GM18873 (cell line): ENCODE measurements around the gene COX4I1.

Experiments
- ATAC-seq: cut with Tn5 transposase; IDR thresholded peaks from one replicate; pipeline ENCODE4 v1.9.1; 2021; ENCODE audit warnings: mild to moderate bottlenecking, moderate library complexity, moderate number of reproducible peaks; ENCODE audit not compliant: unreplicated experiment, low FRiP score

COX4I1 gene

GRCh38 chr16:85838381-85838780 lies 38.9 kb downstream of the COX4I1 start:
- no peak for ATAC-seq

- no peak for ATAC-seq
Measured at GRCh38 chr16:85838876-85839585, 39.5 kb downstream of the COX4I1 start.

GRCh38 chr16:85839681-85840240 lies 40.3 kb downstream of the COX4I1 start:
- no peak for ATAC-seq

- ATAC-seq: no peak
Measured at GRCh38 chr16:85840395-85840794, 40.9 kb downstream of the COX4I1 start.

- ATAC-seq: no peak
Measured at GRCh38 chr16:85840801-85841200, 41.3 kb downstream of the COX4I1 start.

- no peak for ATAC-seq
Measured at GRCh38 chr16:85842435-85842834, 42.9 kb downstream of the COX4I1 start.

GRCh38 chr16:85842848-85843247 lies 43.4 kb downstream of the COX4I1 start:
- ATAC-seq: no peak

- no peak for ATAC-seq
Measured at GRCh38 chr16:85843471-85844168, 44.1 kb downstream of the COX4I1 start.

GRCh38 chr16:85844169-85844481 lies 44.6 kb downstream of the COX4I1 start:
- ATAC-seq: no peak

- ATAC-seq: no peak
Measured at GRCh38 chr16:85844786-85845185, 45.3 kb downstream of the COX4I1 start.

- ATAC-seq: no peak
Measured at GRCh38 chr16:85845266-85845665, 45.8 kb downstream of the COX4I1 start.

- ATAC-seq: no peak
Measured at GRCh38 chr16:85846461-85846860, 47.0 kb downstream of the COX4I1 start.

- no peak for ATAC-seq
Measured at GRCh38 chr16:85847036-85847435, 47.5 kb downstream of the COX4I1 start.

GRCh38 chr16:85847681-85848601 lies 48.4 kb downstream of the COX4I1 start:
- no peak for ATAC-seq

- no peak for ATAC-seq
Measured at GRCh38 chr16:85848986-85849385, 49.5 kb downstream of the COX4I1 start.

GRCh38 chr16:85849388-85849787 lies 49.9 kb downstream of the COX4I1 start:
- no peak for ATAC-seq

GRCh38 chr16:85850344-85850880 lies 50.9 kb downstream of the COX4I1 start:
- ATAC-seq: no peak

GRCh38 chr16:85851034-85851785 lies 51.7 kb downstream of the COX4I1 start:
- no peak for ATAC-seq

GRCh38 chr16:85853547-85854545 lies 54.4 kb downstream of the COX4I1 start:
- no peak for ATAC-seq
